Small intestine (tissue), 7 donors: ENCODE measurements around the gene HERC2. TPM values are rescaled to one million over a fixed set of nuclear protein-coding genes. Genes with fewer than 3 reads are reported as not detected.
"Not testable (repeated sequence)": the region's sequence is repeated elsewhere in the genome, so short reads cannot be mapped to it uniquely, and the experiment has no call there.

ENCODE experiments used
- DNase-seq, 2 donors: peaks; one replicate each; pipeline versions ENCODE4 v3.0.0 to v3.0.0-alpha.2; 2013
- FAIRE-seq: peaks from 2 replicates; lab custom pipeline; 2012; peaks lifted over from hg19 to GRCh38; lab: Jason Lieb, UNC
- H3K27ac ChIP-seq, 3 donors: one replicate each; pipeline ENCODE4 v1.5.1; 2013; ENCODE audit warnings: low read length in 2 of 3, mild to moderate bottlenecking in 2 of 3, control low read depth in 1 of 3, inconsistent platforms in 1 of 3, low read depth in 1 of 3, moderate library complexity in 1 of 3
- H3K27me3 ChIP-seq, 3 donors: one replicate each; pipeline ENCODE4 v1.6.1; 2013; ENCODE audit warnings: low read length in 3 of 3, inconsistent platforms in 1 of 3; ENCODE audit not compliant: control insufficient read depth in 3 of 3, insufficient read depth in 3 of 3
- H3K36me3 ChIP-seq, 3 donors: one replicate each; pipeline ENCODE4 v1.6.1; 2013; ENCODE audit warnings: low read length in 3 of 3, inconsistent platforms in 1 of 3, low read depth in 1 of 3, mild to moderate bottlenecking in 1 of 3, moderate library complexity in 1 of 3; ENCODE audit not compliant: control insufficient read depth in 3 of 3, insufficient read depth in 2 of 3
- H3K4me1 ChIP-seq, 3 donors: one replicate each; pipeline ENCODE4 v1.6.1; 2013; ENCODE audit warnings: low read length in 2 of 3, inconsistent platforms in 1 of 3, low read depth in 1 of 3, mild to moderate bottlenecking in 1 of 3, moderate library complexity in 1 of 3; ENCODE audit not compliant: control insufficient read depth in 3 of 3, insufficient read depth in 2 of 3
- H3K4me3 ChIP-seq, 3 donors: one replicate each; pipeline ENCODE4 v1.5.1; 2013; ENCODE audit warnings: low read length in 3 of 3, control low read depth in 1 of 3, inconsistent platforms in 1 of 3, low read depth in 1 of 3, mild to moderate bottlenecking in 1 of 3, moderate library complexity in 1 of 3
- H3K9me3 ChIP-seq, 2 donors: one replicate each; pipeline ENCODE4 v1.6.1; 2013; ENCODE audit warnings: low read depth in 1 of 2, low read length in 1 of 2; ENCODE audit not compliant: control insufficient read depth in 2 of 2, insufficient read depth in 1 of 2
- WGBS, 3 donors: extraction: QIAGEN DNeasy Blood & Tissue Kit; methylation state at CpG; one replicate each; pipeline ENCODE4 v1.1.7; 2013; 5-methylcytosine and 5-hydroxymethylcytosine counted together
- polyA plus RNA-seq, 4 donors: library from polyadenylated mRNA; stranded (reverse) in 3 of 4; unstranded in 1 of 4; fragments of 200-250 nt in 3 of 4; fragments of 120-200 nt in 1 of 4; gene quantifications; one replicate each; pipeline versions ENCODE4 v1.2.1 to v1.2.3, GENCODE V29; 2013
- donor health status: healthy with polysubstance abuse.
- donor health status: control.
- donor health status: control.
- donor health status: Bipolar disorder and iron deficiency.
- donor health status: healthy.

Gene HERC2
- polyA plus RNA-seq, 4 donors = 23.2 to 45.6 (median 26.9) TPM

DNA sequence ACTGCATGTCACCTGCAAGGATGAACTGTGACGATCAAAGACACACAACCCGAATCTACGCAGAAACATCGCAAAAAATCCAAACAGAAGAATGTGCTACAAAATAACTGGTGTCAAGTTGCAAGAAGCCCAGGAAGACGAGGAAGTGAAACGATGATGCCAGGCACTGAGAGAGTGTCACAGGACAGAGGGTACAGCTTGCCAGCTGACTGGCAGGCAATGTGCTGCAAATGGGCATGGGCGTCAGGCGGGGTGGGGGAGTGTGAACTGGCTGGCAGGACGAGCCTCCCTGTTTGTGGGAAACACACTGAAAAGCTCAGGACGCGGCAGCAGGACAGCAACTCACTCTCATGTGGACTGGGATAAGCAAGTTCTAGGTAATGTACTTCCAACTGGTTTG is 193.9 kb downstream of the HERC2 start:
- Histone ChIP-seq H3K36me3 (peaks cover 2 to 63% (median 23%) of the 10 kb centered on the region in 3 donors), H3K4me1 (no peaks in the 10 kb centered on the region), H3K27me3 (no peaks in the 10 kb centered on the region), H3K9me3 (no peaks in the 10 kb centered on the region), H3K27ac (no peak overlapping the region), H3K4me3 (no peak overlapping the region)
- no peak for FAIRE-seq
- 88 to 94% (median 90%) methylated on average over 11 of the region's 11 CpGs for WGBS, 3 donors
- DNase-seq = no peak

DNA sequence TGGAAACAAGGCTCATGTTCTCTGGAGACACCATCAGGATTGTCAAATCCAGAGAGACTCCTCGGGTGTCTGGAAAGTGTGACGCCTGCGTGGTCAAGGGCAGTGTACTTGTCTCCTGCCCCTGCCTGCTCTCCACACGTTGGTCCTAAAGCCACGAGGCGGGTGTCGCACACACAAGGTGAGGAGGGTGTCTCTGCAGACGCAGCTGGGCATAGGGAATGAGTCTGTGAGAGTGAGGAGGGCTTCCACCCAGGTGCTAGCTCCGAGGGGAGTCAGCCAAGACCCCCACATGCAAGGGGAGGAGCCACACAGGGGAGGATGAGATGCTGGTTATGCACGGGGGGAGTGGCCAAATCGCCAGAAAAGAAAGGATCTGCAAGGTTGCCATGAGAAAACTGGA is 194.9 kb downstream of the HERC2 start:
- no peak overlapping the region for H3K4me3 ChIP-seq
- H3K4me1 ChIP-seq = no peaks in the 10 kb centered on the region
- no peaks in the 10 kb centered on the region for H3K9me3 ChIP-seq
- H3K27ac ChIP-seq = no peak overlapping the region
- WGBS, 3 donors = 78 to 84% (median 78%) methylated on average over 11 of the region's 11 CpGs
- DNase-seq (no peak), FAIRE-seq (no peak)
- peaks cover 6 to 65% (median 16%) of the 10 kb centered on the region in 3 donors for H3K36me3 ChIP-seq
- no peaks in the 10 kb centered on the region for H3K27me3 ChIP-seq

DNA sequence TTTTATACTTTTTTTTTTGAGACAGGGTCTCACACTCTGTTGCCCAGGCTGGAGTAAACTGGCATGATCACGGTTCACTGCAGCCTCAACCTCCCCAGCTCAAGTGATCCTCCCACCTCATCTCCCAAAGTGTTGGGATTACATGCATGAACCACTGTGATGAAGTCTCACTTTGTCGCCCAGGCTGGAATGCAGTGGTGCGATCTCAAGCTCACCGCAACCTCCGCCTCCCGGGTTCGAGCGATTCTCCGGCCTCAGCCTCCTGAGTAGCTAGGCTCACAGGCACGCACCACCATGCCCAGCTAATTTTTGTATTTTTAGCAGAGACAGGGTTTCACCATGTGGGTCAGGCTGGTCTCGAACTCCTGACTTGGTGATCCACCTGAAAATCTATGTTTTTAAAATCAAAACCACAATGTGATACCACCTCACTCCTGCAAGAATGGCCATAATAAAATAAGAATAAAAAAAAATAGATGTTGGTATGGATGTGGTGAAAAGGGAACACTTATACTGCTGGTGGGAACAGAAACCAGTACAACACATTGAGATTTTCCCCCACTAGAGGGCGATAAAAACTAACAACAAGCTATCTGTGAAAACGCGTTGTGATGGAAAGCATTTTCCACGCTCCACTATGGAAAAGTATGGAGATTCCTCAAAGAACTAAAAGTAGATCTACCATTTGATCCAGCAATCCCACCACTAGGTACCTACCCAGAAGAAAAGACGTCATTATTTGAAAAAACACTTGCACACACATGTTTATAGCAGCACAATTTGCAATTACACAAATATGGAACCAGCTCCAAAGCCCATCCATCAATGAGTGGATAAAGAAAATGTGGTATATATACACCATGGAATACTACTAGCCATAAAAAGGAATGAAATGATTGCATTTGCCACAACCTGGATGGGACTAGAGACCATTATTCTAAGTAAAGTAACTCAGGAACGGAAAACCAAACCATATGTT is 196.0 kb downstream of the HERC2 start:
- DNase-seq = peak; percentile 53 to 70
- H3K4me3 ChIP-seq = no peak overlapping the region
- peaks cover 7 to 63% (median 8%) of the 10 kb centered on the region in 3 donors for H3K36me3 ChIP-seq
- no peak for FAIRE-seq
- H3K9me3 ChIP-seq = no peaks in the 10 kb centered on the region
- WGBS, 3 donors = 69 to 70% (median 70%) methylated on average over 17 of the region's 17 CpGs
- H3K27ac ChIP-seq = no peak overlapping the region
- H3K27me3 ChIP-seq = no peaks in the 10 kb centered on the region
- H3K4me1 ChIP-seq = no peaks in the 10 kb centered on the region

DNA sequence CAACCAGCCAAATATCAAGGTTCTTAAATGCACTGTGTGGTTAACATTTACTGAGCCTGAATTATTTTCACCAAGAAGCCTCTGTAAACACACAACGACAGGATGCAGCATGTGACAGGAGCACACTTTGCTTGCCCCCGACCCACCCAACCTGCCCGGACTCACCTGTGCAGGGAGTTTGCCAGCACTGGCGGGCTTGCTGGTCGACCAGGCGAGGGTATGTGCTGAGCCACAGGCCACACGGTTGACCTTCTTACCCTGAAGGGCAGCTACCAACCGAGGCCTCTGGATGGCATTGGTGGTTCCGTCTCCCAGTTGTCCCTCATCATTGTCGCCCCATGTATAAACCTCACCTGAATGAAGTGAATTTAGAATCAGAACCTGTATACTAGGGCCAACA is 197.1 kb downstream of the HERC2 start:
- Histone ChIP-seq H3K27ac (no peak overlapping the region), H3K4me1 (no peaks in the 10 kb centered on the region), H3K4me3 (no peak overlapping the region), H3K36me3 (peaks cover 5 to 59% (median 17%) of the 10 kb centered on the region in 3 donors), H3K9me3 (no peaks in the 10 kb centered on the region), H3K27me3 (no peaks in the 10 kb centered on the region)
- no peak for FAIRE-seq
- no peak for DNase-seq
- WGBS, 3 donors = 86 to 94% (median 93%) methylated on average over 10 of the region's 10 CpGs

DNA sequence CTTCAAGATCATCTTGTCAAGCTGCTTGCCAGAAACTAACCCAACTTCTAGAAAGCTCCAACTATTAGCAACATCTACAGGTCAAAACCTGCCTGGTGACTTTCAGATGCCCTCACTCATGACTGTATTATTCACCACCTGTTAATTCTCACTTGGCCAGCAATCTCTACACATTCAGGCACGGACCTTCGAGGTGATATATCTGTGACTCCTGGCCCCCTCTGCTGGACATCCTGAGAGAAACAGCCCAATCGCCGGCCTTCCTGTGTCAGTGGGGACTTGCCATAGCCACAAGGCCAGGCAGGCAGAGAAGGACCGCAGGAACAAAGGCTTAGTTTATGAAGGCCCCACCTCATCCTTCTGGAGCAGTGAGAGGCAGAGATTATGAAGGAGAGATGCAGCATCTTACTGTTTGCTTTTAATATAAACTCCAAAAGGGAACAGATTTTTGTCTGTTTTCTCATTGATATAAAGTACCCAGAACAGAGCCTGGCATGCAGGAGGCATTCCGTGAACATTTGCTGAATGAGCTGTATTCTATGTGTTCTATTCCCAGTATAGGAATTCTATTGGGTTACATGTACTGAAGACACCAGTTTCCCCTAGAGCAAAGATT is 198.5 kb downstream of the HERC2 start:
- H3K36me3 ChIP-seq = peaks cover 1 to 53% (median 17%) of the 10 kb centered on the region in 3 donors
- WGBS, 3 donors = 30 to 34% (median 30%) methylated on average over 6 of the region's 6 CpGs
- H3K4me3 ChIP-seq = no peak overlapping the region
- H3K27ac ChIP-seq = no peak overlapping the region
- no peaks in the 10 kb centered on the region for H3K9me3 ChIP-seq
- no peaks in the 10 kb centered on the region for H3K4me1 ChIP-seq
- no peak for FAIRE-seq
- peak; percentile 72 to 82 for DNase-seq
- H3K27me3 ChIP-seq = no peaks in the 10 kb centered on the region

DNA sequence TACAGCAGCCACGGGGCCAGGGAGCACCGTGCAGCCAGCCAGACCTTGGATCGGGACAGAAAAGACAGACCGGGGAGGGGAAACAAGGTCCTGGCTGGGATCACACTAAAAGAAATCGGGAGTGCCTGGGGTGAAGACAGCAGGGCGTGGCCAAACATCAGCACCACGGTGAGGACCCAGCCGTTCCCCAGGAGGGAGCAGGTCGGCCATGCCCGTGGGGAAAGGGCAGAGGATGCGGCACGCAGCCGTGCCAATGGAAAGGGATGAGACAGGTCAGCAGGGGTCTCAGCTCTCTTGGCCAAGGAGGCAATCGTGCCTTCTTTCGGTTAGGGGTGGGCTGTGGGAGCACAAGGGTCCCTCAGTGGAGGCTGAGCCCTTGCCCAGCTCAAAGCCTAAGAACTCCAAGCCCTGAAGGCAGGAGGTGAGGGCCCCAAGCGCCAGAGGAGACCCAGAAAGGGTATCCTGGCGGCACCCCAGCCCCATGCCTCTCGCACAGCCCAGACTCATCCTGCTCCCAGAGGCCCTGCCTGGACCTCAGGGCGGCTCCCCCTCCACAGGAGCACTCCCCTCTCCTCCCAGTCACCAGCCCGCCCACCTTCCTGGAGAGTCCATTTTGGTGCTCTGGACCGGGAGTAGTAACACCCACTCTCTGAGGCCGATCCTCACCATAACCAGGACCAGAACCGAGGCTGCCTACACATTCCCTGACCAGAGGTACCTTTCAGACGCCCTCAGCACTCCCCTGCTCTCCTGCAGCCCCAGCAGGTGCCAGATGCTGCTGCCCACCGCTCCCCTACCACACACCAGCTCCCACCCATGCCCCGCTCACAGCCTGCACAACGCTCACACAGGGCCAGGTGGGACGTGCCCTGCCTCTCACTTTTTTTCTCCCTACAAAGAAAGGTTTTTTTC is 199.7 kb downstream of the HERC2 start:
- DNase-seq (no peak), FAIRE-seq (no peak)
- 88 to 93% (median 91%) methylated on average over 27 to 28 of the region's 28 CpGs for WGBS, 3 donors
- H3K27ac ChIP-seq = no peak overlapping the region
- H3K36me3 ChIP-seq = peaks cover 1 to 56% (median 17%) of the 10 kb centered on the region in 3 donors
- H3K27me3 ChIP-seq = no peaks in the 10 kb centered on the region
- no peak overlapping the region for H3K4me3 ChIP-seq
- no peaks in the 10 kb centered on the region for H3K9me3 ChIP-seq
- H3K4me1 ChIP-seq = no peaks in the 10 kb centered on the region

DNA sequence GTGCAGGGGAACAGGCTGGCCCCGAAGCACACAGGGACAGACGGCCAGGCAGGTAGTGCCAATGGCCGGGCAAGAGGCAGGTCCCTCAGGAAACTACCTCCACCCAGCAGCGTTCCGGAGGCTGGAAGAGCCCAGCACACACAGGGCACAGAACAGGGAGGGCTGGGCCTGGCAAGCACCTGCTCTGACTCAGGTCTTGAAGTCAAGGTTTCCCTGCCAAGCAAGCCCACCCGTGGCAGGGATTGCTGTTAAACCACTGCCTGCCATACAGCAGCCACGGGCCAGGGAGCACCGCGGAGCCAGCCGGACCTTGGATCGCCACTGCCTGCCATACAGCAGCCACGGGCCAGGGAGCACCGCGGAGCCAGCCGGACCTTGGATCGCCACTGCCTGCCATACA is 200.4 kb downstream of the HERC2 start:
- not testable (repeated sequence) for H3K27ac ChIP-seq, DNase-seq, H3K9me3 ChIP-seq, FAIRE-seq, H3K27me3 ChIP-seq, H3K4me1 ChIP-seq, H3K4me3 ChIP-seq
- H3K36me3 ChIP-seq = peaks cover 1 to 59% (median 20%) of the 10 kb centered on the region in 3 donors
- WGBS, 3 donors = 95 to 96% (median 95%) methylated on average over 9 to 12 of the region's 16 CpGs

DNA sequence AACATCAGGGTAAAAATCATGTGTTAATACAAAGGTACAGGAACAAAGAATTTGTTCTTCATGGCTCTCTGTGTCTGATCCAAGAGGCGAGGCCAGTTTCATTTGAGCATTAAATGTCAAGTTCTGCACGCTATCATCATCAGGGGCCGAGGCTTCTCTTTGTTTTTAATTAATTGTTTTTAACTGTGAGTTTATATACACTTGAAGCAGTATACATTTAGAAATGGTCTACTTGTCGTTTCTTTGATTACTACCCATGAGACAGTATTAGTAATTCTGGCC is 201.7 kb downstream of the HERC2 start:
- DNase-seq (no peak), FAIRE-seq (no peak)
- WGBS, 3 donors = 82 to 90% (median 88%) methylated on average over 4 of the region's 4 CpGs
- H3K4me3 ChIP-seq = no peak overlapping the region
- H3K9me3 ChIP-seq = no peaks in the 10 kb centered on the region
- H3K27ac ChIP-seq = no peak overlapping the region
- peaks cover 1 to 65% (median 20%) of the 10 kb centered on the region in 3 donors for H3K36me3 ChIP-seq
- no peaks in the 10 kb centered on the region for H3K27me3 ChIP-seq
- H3K4me1 ChIP-seq = no peaks in the 10 kb centered on the region
